AG10803 (cell line): Measurements from ENCODE around the gene TAF7.
A peak's percentile ranks its signal among the peaks of the same experiment; 100 is the strongest.
"Not testable (repeated sequence)": the region's sequence is repeated elsewhere in the genome, so short reads cannot be mapped to it uniquely, and the experiment has no call there.

Source experiments
- DNase-seq: peaks from one replicate; pipeline ENCODE4 v3.0.0; 2010; ENCODE audit warnings: low read depth
- H3K4me3 ChIP-seq: 2 replicates; pipeline ENCODE4 v1.5.1; 2011; ENCODE audit warnings: mild to moderate bottlenecking, low read length, control low read depth
- TF ChIP-seq, protein P1 (sequence below): conservative IDR thresholded peaks from 2 replicates; pipeline ENCODE4 v1.5.1; 2011; ENCODE audit warnings: mild to moderate bottlenecking, low read length, control low read depth, inconsistent platforms

Gene TAF7

DNA sequence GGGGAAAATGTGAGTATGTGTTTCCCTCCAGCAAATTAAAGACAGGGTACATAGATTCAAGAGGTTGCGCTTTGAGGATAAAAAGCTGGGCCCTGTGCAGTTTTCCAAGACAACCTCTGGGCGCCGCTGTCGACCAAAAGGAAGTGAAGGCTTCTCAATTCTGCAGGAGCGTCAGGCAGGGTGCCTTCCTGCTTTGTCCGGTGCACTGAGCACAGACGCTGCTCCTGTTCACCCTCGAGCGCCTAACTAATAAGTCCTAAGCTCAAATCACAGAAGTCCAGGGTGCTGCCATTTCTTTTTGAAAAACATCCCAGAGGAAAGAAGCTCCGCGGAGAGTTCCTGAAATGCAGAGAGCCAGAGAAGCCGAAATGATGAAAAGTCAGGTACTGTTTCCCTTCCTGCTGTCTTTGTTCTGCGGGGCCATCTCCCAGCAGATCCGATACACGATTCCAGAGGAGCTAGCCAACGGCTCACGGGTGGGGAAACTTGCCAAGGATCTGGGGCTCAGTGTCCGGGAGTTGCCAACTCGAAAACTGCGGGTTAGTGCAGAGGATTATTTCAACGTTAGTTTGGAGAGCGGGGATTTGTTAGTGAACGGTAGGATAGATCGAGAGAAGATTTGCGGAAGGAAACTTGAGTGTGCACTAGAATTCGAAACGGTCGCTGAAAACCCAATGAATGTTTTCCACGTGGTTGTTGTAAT, 29.5 kb upstream of the TAF7 start, which contains the start of gene PCDHGB1:
Gene PCDHGB1 (plus strand): TSS at position 183 of the 703 bp plus-strand sequence. CDS start 162 bp downstream, at position 345.
- peak; percentile 69 for DNase-seq
- TF ChIP-seq, protein P1, sequence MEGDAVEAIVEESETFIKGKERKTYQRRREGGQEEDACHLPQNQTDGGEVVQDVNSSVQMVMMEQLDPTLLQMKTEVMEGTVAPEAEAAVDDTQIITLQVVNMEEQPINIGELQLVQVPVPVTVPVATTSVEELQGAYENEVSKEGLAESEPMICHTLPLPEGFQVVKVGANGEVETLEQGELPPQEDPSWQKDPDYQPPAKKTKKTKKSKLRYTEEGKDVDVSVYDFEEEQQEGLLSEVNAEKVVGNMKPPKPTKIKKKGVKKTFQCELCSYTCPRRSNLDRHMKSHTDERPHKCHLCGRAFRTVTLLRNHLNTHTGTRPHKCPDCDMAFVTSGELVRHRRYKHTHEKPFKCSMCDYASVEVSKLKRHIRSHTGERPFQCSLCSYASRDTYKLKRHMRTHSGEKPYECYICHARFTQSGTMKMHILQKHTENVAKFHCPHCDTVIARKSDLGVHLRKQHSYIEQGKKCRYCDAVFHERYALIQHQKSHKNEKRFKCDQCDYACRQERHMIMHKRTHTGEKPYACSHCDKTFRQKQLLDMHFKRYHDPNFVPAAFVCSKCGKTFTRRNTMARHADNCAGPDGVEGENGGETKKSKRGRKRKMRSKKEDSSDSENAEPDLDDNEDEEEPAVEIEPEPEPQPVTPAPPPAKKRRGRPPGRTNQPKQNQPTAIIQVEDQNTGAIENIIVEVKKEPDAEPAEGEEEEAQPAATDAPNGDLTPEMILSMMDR, result peak; percentile 72
- peak within 1 kb of the TSS; percentile 59 for H3K4me3 ChIP-seq

DNA sequence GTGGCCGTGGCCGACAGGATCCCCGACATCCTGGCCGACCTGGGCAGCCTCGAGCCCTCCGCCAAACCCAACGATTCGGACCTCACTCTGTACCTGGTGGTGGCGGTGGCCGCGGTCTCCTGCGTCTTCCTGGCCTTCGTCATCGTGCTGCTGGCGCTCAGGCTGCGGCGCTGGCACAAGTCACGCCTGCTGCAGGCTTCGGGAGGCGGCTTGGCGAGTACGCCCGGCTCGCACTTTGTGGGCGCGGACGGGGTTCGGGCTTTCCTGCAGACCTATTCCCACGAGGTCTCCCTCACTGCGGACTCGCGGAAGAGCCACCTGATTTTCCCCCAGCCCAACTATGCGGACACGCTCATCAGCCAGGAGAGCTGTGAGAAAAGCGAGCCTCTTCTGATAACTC, 25.4 kb upstream of the TAF7 start:
- DNase-seq, H3K4me3 ChIP-seq: not testable (repeated sequence)

DNA sequence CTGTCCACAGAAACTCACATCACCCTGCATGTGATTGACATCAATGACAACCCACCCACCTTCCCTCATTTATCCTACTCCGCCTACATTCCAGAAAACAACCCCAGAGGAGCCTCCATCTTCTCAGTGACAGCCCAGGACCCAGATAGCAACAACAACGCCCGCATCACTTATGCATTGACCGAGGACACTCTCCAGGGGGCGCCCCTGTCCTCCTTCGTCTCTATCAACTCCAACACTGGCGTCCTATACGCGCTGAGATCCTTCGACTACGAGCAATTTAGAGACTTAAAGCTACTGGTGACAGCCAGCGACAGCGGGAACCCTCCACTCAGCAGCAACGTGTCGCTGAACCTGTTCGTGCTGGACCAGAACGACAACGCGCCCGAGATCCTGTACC, 24.7 kb upstream of the TAF7 start:
- no peak overlapping the region for H3K4me3 ChIP-seq
- DNase-seq, result no peak
- TF ChIP-seq, protein P1, result no peak

DNA sequence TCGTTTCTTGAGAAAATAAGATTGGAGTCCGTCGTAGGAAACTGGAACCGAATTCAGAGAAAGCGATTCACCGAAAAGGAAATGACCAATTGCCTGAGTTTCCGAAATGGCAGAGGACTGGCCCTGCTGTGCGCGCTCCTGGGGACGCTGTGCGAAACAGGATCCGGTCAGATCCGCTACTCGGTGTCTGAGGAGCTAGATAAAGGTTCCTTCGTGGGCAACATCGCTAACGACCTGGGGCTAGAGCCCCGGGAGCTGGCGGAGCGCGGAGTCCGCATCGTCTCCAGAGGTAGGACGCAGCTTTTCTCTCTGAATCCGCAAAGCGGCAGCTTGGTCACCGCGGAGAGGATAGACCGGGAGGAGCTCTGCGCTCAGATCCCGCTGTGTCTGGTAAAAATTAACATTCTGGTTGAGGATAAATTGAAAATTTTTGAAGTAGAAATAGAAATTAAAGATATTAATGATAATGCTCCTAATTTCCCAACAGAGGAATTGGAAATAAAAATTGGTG, 23.4 kb upstream of the TAF7 start:
- DNase-seq, result no peak
- peak overlapping the region; percentile 48 for H3K4me3 ChIP-seq
- TF ChIP-seq, protein P1, result no peak

DNA sequence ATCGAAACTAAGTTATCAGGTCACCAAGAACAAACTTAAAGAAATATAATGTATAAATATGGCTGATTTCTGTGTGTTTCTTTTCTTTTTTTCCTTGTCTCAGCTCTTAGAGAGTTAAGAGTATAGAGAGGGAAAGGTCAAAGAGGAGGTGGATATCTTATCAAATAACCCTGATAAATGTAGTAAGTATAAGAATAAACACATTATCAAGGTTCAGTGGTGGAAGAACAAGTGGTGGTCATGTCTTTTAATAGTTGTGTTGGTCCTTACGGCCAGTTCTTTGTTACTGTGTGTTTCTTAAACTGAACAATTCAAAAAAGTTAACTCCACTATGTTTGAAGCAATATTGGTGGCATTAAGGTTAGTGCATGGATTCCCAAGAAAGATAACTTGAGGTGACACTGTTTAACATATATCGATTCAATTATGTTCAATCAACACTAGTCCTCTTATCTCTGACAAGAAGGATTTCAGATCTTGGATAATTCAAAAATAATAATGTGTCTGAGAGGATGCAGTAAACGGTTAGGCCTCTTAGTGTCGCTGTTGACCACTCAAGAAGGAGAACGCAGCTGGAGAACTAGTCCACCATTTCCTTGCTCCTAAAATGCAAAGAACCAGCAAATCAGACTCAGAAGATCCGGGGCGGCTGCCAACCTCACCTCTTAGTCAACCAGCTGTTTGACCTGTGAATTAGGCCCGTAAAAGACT, 22.8 kb upstream of the TAF7 start, which contains the start of gene PCDHGA3:
Gene PCDHGA3 (plus strand): TSS at position 588 of the 711 bp plus-strand sequence. CDS start 205 bp downstream, outside the sequence.
- H3K4me3 ChIP-seq, result peak within 1 kb of the TSS; percentile 48
- DNase-seq, result peak; percentile 53
- TF ChIP-seq, protein P1, result peak; percentile 57

DNA sequence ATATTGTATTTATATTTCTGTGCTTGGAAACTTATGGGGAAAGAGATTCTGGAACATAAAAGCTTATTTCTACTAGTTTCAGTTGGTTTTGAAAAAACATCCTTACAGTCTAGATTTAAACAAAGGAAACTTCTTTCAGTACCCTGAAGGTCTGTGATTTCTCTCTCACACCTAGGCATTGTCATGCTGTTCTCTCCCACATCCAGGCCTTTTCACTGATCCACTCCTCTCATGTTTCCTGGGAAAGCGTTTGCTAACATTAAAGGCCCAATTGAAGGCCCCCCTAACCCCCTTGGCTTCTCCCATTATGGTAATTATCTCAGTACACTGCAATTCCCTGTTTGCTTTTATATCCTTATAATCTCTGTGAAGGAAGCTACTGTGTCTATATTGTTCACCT, 22.2 kb upstream of the TAF7 start:
- H3K4me3 ChIP-seq, result no peak overlapping the region
- TF ChIP-seq, protein P1, result no peak
- DNase-seq, result no peak

DNA sequence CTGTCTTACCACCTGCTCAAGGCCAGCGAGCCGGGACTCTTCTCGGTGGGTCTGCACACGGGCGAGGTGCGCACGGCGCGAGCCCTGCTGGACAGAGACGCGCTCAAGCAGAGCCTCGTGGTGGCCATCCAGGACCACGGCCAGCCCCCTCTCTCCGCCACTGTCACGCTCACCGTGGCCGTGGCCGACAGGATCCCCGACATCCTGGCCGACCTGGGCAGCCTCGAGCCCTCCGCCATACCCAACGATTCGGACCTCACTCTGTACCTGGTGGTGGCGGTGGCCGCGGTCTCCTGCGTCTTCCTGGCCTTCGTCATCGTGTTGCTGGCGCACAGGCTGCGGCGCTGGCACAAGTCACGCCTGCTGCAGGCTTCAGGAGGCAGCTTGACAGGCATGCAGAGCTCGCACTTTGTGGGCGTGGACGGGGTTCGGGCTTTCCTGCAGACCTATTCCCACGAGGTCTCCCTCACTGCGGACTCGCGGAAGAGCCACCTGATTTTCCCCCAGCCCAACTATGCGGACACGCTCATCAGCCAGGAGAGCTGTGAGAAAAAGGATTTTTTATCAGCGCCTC, 20.3 kb upstream of the TAF7 start:
- DNase-seq, H3K4me3 ChIP-seq: not testable (repeated sequence)
